ENCODE results near the gene LRRC8C.

GRCh38 chr1:89755591-89755990 lies 122.7 kb downstream of the LRRC8C start:
- no peak for TF ChIP-seq NRF1 (conservative IDR thresholded peaks at IDR 0.05; ENCODE audit: low read depth, low read length)
- TF ChIP-seq CTCF (IDR thresholded peaks at IDR 0.05 in 2 of 3, conservative IDR thresholded peaks at IDR 0.05 in 1 of 3; ENCODE audit: control insufficient read depth in 2 of 3, extremely low read depth in 1 of 3, insufficient read depth in 1 of 3, low read depth in 3 of 3, low read length in 3 of 3), result no peak
